Activated naive CD8-positive, alpha-beta T cell treated with anti-CD3 and anti-CD28 coated beads, Interleukin-2, amount 10 ng/mL, durations not matched to agents 7 days and 5 days (primary cell): Measurements from ENCODE around the gene HLCS. TPM values are rescaled to one million over a fixed set of nuclear protein-coding genes. Genes with fewer than 3 reads are reported as not detected.

Experiments
- ATAC-seq: fragments of 150-1000 bp; cut with Tn5 transposase; one replicate; pipeline ENCODE4 v1.10.0; 2021; ENCODE audit warnings: low read depth, moderate library complexity
- POLR2A ChIA-PET: fragments of 350-600 bp; sonication (Branson Sonifier 250); formaldehyde crosslinking; loops from one replicate; lab custom pipeline; 2021; ENCODE audit warnings: antibody characterized with exemption; lab: Charles Lee
- DNase-seq: peaks from one replicate; pipeline ENCODE4 v3.0.0; 2021
- H3K27ac Mint-ChIP-seq: one replicate; pipeline ENCODE4 v1.8.0; 2022; ENCODE audit warnings: mild to moderate bottlenecking, mixed read lengths
- H3K27me3 Mint-ChIP-seq: one replicate; pipeline ENCODE4 v1.8.0; 2022; ENCODE audit warnings: mild to moderate bottlenecking, moderate library complexity, mixed read lengths
- H3K36me3 Mint-ChIP-seq: one replicate; pipeline ENCODE4 v1.8.0; 2021; ENCODE audit warnings: mild to moderate bottlenecking, mixed read lengths
- H3K4me1 Mint-ChIP-seq: one replicate; pipeline ENCODE4 v1.8.0; 2021; ENCODE audit warnings: mixed read lengths
- H3K4me3 Mint-ChIP-seq: one replicate; pipeline ENCODE4 v1.8.0; 2022; ENCODE audit warnings: mild to moderate bottlenecking, moderate library complexity, mixed read lengths
- H3K9me3 Mint-ChIP-seq: one replicate; pipeline ENCODE4 v1.8.0; 2021; ENCODE audit warnings: mixed read lengths
- total RNA-seq, 2 experiments: library from RNA; stranded (reverse); gene quantifications; one replicate each; pipeline ENCODE4 v1.2.3, GENCODE V29; 2021

Gene HLCS
- total RNA-seq, 2 experiments from 2014 or later, result 17.4 to 17.8 TPM

- H3K4me3 Mint-ChIP-seq, result no peak overlapping the region
- H3K4me1 Mint-ChIP-seq, result peaks cover 18% of the 10 kb centered on the region
- H3K27me3 Mint-ChIP-seq, result peaks cover 77% of the 10 kb centered on the region
- ATAC-seq (no peak), DNase-seq (no peak)
- no peaks in the 10 kb centered on the region for H3K9me3 Mint-ChIP-seq
- H3K27ac Mint-ChIP-seq, result no peak overlapping the region
- POLR2A ChIA-PET, result no interaction called here
- peaks cover 3% of the 10 kb centered on the region for H3K36me3 Mint-ChIP-seq
Measured at GRCh38 chr21:36701756-36702621, 264.5 kb downstream of the HLCS start.

- no peak for ATAC-seq
- Mint-ChIP-seq H3K27ac (no peak overlapping the region), H3K9me3 (no peaks in the 10 kb centered on the region), H3K4me3 (peak overlapping the region; percentile 22), H3K36me3 (peaks cover 3% of the 10 kb centered on the region), H3K4me1 (peaks cover 11% of the 10 kb centered on the region), H3K27me3 (peaks cover 77% of the 10 kb centered on the region)
- POLR2A ChIA-PET, result no interaction called here
- DNase-seq, result peak; percentile 46
Measured at GRCh38 chr21:36700971-36701755, 265.3 kb downstream of the HLCS start.

Other genes starting within 250 kb of the HLCS start
- gene RIPPLY3, start 40.0 kb upstream of the HLCS start, total RNA-seq, result not detected
- 10 to 100 TPM; 12.4 to 18.8 TPM for gene PIGP, start 106.4 kb upstream of the HLCS start, total RNA-seq
- 10 to 100 TPM; 75.4 to 85.6 TPM for gene TTC3, start 106.6 kb upstream of the HLCS start, total RNA-seq